NCI-H524 treated with DMSO at 0.1 percent for 48 hours (cell line): ENCODE measurements around the gene RAE1.
"Not testable (repeated sequence)": the region's sequence is repeated elsewhere in the genome, so short reads cannot be mapped to it uniquely, and the experiment has no call there.

Experiments
- DNase-seq: peaks from one replicate; lab custom pipeline; 2025; lab: John Stamatoyannopoulos, UW

Gene RAE1

DNA sequence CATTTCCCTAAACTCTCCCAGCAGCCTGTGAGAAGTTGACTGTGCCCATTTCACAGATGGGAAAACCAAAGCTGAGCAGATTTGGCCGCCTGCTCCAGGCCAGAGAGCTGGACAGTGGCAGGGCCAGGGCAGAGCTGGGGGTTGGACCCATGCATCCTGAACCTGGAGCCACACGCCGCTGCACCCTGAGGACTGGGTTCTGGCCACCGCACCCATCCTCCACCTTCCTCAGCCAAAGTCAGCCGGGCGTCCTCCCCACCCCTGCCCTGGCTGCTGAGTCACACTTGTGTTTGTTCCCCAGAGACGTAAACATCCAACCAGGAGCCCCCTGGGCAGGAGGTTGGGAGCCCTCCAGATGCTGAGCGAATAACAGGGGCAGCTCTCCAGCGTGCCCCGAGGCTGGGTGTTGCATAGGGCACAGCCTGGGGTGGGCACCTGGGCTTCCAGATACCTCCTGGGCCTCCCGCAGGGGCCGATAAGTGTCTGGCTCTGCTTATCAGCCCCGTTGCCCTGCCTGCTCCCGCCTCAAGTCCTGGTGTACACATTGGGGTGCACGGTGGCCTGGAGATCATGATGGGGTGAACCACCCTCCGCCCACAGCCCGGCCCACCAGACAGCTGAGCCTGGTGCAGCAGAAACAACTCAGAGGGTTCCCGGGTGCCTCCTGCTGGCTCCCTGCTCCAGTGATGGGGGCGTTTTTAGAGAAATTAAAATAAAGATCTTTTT, 64.0 kb downstream of the RAE1 start:
- DNase-seq: no peak

DNA sequence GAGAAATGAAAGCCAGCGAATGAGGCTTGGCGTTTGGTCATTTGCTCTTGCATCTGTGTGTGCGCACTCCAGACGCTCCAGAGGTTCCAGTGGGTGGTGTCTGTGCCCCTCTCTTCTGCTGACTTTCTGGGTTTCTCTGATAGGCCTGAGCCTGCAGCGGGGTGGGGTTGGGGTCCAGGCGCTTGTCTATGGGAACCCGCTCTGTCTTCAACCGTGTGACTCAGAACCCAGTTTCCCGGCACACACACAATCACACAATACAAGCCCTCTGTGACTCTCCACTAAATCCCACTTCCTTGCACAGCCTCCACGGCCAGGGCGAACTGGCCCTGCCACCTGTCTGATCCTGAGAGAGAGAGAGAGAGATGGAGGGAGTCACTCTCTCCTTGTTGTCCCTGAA, 64.7 kb downstream of the RAE1 start:
- no peak for DNase-seq

DNA sequence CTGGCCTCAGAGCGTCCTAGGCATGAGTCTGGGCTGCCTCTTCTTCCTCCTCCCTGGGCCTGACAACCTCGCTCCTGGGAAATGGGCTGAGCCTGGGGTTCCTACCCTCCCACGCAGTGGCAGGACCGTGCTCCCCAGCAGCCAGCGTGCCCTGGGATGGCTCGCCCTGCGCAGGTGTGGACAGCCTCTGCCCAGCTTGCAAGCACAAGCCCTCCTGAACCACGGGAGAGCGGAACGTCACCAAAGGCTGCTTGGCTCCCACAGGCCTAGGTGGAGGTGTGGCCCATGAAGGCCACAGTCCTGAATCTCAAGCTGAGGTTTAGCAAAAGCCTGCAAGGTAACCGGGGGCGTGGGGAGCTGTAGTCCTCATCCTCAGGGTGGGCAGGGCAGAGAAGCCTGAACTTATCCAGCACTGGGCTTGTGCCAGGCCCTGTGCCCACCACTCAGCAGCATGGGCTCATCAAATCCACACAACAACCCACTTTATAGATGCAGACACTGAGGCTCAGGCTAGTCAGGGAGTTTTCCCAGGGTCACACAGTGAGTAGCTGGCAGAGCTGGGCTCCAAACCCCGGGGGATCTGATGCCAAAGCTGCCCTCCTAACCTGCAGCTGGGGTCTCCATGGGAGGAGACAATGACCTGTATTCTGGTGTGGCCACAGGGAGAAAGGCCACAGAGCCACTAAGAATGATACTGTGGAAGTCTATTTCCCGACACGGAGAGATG, 65.4 kb downstream of the RAE1 start:
- DNase-seq: no peak

DNA sequence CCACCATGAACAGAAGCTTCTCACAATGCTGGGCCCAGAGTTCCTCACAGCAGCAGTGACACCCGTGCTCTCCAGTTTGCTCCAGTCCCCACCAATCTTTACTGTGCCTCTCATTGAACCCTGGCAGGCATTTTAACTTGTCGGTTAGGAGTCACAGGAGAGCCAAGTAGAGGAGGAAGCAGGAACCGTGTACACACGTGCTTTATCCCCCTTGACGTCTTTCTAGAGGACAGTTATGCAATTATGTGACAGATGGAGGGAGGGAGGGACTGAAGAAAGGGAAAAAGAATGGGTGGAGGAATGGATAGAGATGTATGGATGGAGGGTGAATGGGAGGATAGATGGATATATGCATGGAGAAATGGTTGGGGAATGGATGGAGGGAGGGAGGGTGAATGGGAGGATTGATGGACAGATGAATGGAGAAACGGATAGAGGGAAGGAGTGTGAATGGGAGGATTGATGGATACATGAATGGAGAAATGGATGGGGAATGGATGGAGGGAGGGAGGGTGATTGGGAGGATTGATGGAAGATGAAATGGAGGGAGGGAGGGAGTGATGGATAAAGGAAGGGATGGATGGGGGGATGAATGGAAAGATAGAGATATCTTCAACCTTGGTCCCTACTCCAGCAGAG, 66.1 kb downstream of the RAE1 start:
- peak; percentile 18 for DNase-seq

DNA sequence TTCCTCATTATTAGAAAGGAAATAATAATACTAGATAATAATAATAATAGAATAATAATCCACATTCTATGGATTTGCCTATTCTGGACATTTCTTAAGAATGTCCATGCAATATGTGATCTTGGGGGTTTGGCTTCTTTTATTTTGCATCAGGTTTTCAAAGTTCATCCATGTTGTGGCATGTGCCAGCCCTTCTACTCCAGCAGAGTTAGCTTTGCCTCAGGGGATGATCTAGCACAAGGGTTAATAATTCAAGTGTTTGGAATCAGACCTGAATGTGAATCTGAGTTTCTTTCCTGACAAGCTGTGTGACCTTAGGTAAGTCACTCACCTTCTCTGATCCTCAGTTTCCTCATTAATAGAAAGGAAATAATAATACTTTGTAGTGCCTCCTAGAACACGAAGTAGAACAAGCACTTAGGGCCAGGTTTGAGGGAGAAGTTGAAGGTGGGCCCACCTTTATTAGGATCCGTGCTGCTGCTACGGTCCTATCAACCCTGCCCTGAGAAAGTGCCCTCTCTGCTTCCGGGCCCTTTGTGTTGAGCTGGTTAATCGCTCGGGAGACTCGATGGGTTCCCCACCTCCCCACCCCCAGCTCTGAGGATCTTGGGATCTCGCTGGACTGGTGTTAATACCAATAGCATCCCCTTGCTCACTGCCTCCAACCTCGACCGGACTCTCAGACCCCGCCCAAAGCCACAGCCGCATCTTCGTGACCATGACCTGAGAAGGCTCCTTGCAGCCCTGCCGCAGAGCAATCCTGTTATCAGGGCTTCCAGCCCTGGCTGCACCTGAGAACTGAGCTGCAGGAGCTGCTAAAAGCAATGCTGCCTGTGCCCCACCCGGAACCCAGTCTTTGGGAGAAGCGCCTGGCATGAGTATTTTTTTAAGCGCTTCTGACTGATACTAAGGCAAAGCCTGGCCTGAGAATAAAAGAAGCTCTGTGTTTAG, 67.0 kb downstream of the RAE1 start:
- DNase-seq: no peak

DNA sequence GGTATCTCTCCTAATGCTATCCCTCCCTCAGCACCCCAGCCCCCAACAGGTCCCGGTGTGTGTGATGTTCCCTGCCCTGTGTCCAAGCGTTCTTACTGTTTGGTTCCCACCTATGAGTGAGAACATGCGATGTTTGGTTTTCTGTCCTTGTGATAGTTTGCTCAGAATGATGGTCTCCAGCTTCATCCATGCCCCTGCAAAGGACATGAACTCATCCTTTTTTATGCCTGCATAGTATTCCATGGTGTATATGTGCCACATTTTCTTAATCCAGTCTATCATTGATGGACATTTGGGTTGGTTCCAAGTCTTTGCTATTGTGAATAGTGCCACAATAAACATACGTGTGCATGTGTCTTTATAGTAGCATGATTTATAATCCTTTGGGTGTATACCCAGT, 68.4 kb downstream of the RAE1 start:
- not testable (repeated sequence) for DNase-seq

DNA sequence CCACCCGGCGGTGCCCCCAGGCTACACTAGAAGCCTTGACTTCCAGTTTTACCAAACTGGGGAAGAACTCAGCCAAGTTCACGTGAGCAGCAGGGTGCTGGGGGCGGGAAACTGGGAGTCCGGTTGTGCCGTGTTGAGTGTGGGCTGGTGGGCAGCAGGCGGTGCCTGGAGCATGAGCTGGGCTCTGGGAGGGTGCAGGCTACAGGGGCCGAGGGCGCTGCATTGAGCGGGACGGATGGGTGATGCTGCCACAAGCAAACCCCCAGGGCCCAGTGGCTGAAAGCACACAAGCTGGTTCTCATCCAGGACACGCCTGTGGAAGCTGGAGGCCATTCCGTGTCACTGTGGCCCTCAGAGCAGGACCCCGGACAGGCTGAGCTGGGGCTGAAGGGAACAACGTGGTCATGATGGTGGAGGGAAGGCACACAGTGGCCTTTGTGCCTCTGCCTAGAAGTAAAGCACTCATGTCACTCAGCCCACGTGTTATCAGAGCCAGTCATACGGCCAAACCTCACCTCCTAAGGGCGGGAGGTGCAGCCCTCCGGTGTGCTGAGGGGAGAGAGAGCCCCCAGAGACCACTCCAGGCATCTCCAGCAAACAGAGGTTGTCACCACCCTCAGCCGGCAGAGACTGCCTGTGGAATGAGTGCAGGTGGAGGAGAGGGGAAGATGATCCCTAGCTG, 69.7 kb downstream of the RAE1 start:
- DNase-seq: no peak

DNA sequence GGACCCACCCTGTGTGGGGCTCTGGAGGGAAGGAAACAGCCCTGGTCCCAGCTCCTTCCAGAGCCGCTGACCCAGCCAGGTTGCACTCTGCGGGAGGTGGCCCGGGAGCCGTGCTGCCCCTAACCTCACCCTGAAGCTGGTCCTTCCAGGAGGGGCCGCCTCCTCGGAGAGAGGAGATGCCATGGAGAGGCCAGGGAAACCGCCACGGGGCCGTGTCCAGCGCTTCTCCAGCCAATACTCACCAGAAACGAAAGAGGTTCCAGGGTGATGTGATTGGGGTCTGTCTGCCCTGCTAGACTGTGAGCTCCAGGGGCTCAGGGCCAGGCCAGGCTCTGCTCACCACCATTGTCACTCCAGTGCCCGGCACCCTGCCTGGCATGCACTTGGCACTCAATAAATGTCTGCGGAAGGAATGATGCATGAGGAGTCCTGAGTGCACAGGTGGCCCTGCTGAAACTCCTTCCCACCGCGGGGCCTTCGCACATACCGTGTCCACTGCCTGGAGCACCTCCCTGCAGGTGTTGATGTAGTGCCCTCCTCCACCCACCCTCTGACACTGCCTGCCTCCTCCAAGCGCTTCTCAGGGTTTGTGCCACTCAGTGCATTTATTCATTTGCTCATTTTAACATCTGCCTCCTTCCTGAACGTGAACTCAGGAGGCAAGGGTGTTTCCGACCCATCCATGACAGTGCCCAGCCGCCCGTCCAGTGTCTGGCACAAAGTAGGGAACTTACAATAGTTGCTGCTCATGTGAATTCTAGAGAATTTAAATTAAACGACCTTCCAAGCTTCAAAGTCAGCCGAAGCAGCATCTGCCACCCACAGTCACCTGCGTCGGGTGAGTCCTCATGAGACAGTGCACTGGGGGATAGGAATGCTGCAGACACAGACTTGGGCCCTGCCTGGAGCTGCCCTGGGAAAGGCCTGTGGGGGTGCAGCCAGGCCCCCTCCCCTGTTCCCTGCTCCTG, 70.5 kb downstream of the RAE1 start:
- DNase-seq: no peak

DNA sequence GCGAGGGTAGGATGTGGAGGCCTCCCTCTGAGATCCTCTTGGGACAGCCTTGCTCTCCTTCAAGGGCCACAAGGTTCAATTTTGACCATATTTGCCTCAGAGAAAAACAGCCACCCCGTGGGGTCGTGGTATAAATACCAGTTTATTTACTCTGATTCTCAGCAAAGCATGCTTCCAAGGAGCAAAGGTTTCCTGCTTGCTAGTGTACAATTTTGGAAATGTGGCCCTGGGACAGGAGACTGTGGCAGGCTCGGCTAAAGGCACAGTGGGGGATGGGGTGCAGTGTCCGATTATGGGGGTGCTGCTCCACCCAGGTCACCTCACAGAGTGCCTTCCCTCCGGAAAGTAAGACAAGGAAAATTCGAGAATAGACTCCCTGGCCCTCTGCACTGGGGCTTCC, 71.2 kb downstream of the RAE1 start:
- no peak for DNase-seq

DNA sequence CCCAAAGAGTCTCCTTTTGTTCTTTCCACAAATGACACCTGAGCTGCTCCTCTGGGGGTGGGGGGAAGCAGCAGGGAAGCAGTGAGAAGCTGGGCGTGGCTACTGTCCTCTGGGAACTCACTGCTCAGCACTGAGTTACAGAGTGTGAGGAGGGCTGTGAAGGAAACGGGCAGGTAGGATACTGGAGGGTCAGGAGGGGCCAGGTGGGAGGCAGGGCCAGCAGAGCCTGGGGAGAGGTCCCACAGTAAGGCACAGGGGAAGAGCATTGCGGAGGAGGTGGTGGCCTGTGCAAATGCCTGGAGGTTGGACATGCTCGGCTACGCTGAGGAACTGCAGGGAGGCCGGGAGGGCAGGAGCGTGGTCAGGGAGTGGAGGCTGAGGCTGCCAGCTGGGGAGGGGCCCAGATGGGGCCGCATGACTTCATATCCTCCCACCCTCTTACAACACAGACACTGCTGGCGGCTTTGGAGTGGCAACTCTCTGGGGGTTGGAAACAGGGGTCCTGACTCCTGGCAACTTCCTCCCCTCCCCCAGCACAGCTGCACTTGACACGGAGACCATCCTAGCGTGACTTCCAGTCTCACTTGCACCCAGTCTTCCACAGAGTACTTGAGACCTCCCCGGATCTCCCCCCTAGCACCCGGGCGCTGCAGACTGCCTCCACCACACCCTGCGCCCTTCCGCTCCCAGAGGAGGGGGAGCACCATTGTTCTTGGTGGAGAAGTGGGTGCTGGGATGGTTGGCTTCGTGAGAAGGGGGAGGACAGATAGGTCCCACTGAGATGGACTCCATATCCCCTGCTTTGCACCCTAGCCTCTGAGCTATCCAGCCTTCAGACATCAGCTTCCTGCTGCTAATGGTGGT, 74.3 kb downstream of the RAE1 start:
- DNase-seq: peak; percentile 13

DNA sequence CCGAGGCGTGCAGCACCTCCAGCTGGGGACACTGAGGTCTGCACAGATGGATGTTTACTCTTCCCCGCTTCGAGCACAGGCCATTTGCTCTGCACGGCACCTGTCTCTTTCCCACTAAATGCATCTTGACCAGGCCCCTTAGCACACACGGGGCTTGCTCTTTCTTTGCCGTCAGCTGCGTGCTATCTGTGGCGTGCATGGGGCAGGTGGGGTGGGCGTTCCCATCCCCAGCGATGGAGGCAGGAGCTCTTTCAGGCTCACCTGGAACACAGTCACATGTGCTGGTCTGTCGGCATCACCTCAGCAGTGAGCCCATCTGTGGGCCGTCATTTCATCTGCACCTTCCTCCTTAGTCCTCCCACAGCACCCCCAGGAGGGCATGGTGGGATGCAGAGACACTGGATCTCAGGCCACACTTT, 75.2 kb downstream of the RAE1 start:
- DNase-seq: no peak

DNA sequence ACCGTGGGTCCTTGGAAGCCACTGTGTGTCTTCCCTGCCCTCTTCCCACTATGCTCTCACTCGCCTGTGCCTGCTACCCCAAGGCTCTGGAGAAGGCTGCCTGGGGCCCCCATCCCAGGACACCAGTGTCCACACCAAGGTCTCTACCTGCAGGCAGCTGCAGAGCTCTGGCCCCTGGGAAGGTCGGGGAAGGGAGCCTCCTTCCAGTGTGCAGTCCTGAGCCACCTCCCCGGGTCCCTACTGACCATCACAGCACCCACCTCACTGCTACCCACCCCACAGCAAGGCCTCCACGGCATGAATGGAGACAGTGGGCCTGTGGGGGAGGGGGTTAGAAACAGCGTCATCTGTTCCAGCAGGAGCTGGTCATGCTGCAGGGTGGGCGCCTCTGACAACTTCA, 75.8 kb downstream of the RAE1 start:
- DNase-seq: no peak

DNA sequence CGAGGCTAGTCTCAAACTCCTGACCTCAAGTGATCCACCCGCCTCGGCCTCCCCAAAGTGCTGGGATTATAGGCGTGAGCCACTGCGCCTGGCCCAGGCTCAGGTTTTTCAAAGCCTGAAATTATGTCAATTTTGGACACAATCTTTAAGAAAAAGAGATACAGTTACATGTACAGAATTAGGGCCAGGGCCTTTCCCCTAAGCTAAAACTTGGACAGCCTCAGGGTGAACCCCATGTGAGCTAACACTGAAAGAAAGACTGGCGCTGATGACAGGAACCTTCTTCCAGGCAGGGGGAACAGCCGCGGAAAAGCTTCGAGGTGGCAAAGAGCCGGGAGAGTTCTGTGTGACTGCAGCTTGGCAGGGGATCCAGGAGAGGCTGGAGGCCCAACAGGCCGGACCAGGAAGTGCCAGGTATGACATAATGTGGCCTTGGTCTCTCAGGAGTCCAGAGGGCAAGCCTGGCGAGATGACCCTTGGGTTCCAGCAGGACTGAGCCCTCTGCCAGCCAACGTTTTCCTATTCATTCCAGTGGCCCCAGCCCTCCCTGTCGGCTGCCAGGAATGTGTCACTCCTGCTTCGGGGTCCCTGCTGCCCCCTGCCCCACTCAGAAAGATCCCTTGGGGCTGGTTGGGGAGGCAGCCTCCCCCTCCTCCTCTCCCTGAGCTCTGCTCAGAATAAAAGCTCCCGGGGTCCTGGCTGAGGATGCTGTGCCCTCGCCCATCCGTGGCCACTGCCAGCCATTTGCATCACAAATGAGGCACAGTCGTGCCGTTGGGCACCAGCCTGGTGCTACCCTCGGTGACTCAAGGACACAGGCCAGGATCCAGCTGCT, 77.5 kb downstream of the RAE1 start:
- no peak for DNase-seq
